GM19328 (cell line): ENCODE data around the gene ISLR2.

Experiments
- ATAC-seq: cut with Tn5 transposase; IDR thresholded peaks from one replicate; pipeline ENCODE4 v1.9.1; 2021; ENCODE audit warnings: mild to moderate bottlenecking, moderate library complexity; ENCODE audit not compliant: unreplicated experiment

Gene ISLR2

DNA sequence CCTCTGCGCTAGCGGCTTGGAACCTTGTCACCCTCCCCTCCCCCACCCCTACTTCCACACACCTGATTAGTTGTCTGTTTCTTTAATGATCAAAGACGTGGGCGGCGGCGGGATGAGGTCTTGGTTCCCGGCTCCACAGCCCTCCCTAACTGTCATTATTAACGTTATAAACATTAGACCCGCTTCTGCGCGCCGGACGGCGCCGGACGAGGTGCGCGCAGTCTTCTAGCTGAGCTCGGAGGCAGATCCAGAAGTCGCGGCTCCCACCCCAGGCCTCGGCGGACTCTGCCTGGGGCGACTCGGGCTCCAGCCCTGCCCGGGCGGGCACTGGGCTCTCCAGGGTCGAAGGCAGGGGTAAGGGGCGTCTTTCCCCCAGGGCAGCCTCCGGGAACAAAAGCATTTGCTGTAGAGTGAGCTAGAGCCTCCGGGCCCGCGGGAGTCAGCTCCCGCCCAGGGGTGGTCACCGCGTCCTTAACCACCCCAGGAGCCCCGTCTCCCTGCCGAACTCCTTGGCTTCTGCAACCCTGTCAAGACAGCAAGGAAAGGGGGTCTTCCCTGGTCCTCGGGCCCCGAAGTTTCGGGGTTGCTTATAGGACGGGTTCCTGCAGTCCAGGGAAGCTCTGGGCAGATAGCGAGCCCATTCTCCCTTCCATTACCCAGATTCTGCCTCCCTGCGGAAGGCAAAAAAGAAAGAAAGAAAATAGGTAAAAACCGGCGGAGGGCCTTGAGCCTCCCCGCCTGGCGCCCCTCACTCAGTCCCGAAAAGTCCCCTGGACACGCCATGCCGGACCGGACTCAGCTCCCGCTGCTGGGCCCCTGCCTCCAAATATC is 2.2 kb upstream of the ISLR2 start:
- ATAC-seq: no peak

- ATAC-seq: no peak
These were observed 1.4 kb upstream of the ISLR2 start for GRCh38 chr15:74128785-74129585.

DNA sequence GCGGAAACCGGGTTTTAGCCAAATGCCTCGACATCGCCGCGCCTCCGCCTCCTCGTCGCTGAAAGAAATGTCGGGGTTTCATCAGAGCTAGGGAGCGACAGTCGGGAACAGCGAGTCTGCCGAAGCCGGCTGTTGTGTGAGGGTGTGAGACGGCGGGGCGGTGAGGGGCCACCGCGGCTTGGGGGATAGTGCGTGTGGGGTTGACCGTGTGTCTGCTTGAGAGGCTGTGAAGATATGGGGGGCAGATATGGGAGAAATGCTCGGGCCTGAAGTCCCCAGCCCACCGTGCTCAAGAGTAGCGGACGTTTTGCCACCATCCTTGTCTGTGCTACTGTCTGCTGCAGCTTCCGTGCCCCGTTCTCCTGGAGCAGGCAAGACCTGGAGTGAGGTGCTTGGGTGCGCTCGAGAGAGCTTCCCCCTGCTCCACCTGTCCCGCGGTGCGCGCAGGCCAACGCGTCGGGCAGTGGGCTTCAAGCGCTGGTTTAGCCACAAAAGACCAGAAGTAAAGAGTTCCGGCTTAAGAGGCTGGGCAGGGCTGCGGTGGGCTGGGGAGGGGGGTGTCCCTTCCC is 716 bp upstream of the ISLR2 start:
- ATAC-seq: no peak

GRCh38 chr15:74130849-74131627 is 652 bp downstream of the ISLR2 start:
- no peak for ATAC-seq

DNA sequence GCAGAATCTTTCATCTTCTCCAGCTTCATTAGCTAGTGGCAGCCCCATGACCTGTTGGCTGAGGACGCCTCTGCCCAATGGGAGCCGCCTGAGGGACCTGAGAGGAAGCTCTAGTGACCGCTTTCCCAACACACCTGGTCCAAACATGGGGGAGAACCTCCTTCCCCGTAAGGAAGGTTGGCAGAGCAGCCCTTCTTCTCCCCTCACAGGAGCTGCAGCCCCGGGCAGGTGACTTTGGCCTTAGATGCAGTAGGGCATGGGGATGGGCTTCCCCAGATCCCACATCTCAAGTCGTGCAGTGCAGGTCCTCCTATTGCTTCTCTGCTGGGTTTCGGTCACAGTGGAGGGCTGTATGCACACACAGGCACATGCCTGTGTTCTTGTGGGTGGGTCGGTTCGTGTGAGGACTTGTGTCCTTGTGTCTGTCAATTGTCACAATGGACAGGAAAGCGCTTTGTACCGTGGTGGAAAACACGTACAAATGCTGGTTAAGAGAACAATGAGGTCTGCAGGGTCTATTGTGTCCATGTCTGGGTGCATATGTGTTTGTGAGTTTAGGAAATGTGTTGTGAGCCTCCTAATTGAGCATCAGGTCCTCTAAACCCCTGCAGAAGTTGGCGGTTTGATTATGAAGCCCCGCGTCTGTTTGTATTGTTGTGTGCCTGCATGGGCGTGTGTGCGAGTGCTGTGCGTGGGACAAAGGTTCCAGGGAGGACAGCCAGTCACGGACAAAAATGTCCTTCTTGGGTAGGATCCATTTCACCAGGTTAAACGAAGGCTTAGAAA is 1.4 kb downstream of the ISLR2 start:
- ATAC-seq: no peak

DNA sequence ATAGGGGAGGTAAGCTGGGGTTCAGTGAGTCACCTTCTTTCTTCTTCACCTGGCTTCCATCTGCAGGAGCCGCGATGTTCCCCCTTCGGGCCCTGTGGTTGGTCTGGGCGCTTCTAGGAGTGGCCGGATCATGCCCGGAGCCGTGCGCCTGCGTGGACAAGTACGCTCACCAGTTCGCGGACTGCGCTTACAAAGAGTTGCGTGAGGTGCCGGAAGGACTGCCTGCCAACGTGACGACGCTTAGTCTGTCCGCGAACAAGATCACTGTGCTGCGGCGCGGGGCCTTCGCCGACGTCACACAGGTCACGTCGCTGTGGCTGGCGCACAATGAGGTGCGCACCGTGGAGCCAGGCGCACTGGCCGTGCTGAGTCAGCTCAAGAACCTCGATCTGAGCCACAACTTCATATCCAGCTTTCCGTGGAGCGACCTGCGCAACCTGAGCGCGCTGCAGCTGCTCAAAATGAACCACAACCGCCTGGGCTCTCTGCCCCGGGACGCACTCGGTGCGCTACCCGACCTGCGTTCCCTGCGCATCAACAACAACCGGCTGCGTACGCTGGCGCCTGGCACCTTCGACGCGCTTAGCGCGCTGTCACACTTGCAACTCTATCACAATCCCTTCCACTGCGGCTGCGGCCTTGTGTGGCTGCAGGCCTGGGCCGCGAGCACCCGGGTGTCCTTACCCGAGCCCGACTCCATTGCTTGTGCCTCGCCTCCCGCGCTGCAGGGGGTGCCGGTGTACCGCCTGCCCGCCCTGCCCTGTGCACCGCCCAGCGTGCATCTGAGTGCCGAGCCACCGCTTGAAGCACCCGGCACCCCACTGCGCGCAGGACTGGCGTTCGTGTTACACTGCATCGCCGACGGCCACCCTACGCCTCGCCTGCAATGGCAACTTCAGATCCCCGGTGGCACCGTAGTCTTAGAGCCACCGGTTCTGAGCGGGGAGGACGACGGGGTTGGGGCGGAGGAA is 2.6 kb downstream of the ISLR2 start:
- no peak for ATAC-seq

- ATAC-seq: no peak
These were observed 3.5 kb downstream of the ISLR2 start for GRCh38 chr15:74133694-74134386.

- no peak for ATAC-seq
These were observed 4.1 kb downstream of the ISLR2 start for GRCh38 chr15:74134387-74135027.

DNA sequence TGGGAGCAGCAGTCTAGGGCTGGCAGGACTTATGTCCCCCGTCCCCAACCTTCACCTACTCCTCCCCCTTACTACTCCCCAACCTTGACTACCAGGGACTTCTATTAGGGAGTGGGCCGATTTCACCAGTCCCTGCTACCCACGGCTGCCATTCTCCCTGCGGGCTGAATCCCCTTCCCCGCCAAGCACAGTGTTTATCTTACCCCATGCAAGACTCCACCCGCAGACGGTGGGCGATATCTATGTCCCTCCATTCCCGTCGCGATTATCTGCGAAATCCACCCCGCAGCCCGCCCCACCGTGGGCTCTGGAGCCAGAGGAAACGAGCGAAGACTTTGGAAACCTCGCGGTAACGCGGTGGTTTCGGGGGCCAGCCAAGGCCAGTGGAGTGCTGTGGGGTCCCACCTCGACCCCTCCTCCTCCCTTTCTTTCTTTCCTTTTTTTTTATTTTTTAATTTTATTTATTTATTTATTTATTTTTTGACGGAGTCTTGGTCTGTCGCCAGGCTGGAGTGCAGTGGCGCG is 4.7 kb downstream of the ISLR2 start:
- no peak for ATAC-seq

GRCh38 chr15:74136540-74136813 is 6.1 kb downstream of the ISLR2 start:
- ATAC-seq: no peak

DNA sequence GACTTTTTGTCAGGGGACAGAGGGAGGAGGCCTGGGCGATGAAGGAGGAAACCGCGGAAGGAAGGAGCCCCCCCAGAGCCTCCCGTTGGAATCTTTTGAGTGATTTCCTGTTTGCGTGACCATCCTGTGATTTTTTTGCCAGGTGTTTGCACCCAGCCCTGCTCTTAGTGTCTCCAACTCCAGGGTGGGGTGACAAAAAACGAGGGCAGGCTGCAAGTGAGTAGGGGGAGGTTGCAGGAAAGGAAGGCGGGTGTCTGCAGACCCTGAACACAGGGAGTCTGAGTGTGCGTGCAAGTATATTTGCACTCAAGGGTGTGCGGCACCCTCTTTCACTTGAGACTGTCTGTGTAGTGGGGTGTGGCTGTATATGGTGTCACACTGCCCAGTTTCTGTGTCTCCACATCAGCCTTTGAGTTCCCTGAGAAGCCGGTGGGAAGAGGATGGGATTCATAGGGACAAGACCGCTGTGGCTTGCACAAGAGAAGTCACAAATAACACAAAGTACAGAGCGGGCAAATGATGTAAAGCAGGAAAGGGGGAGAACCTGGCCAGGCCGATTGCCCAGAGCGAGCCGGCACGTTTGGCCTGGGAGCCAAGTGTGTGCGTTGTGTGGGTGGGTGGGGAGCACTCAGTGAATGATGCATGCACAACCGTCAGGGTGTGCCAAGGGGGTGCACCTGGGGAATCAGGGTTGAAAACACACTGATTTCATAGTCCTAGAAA is 6.6 kb downstream of the ISLR2 start:
- no peak for ATAC-seq

GRCh38 chr15:74137537-74137894 is 7.1 kb downstream of the ISLR2 start:
- no peak for ATAC-seq

DNA sequence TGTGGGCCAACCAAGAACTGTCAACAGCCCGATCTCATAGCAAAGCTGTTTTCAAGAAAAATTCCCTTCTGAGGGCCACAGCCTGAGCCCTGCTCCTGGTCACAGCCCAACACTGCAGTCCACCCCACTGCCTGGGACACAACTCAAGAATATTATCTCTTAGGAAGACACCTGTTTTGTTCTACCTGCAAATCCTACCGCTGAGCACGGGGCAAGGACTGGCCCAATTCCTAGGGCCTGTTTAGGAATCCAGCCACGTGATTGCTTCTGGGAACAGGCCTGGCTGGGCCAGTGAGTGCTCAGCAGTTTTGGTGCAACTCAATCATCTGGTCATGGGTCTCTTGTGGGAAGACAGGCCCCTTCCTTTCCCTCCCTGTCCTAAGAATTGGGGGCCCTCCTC is 8.3 kb downstream of the ISLR2 start:
- ATAC-seq: no peak

- no peak for ATAC-seq
These were observed 11.2 kb downstream of the ISLR2 start for GRCh38 chr15:74141591-74141990.

- no peak for ATAC-seq
These were observed 13.9 kb downstream of the ISLR2 start for GRCh38 chr15:74144153-74144775.

DNA sequence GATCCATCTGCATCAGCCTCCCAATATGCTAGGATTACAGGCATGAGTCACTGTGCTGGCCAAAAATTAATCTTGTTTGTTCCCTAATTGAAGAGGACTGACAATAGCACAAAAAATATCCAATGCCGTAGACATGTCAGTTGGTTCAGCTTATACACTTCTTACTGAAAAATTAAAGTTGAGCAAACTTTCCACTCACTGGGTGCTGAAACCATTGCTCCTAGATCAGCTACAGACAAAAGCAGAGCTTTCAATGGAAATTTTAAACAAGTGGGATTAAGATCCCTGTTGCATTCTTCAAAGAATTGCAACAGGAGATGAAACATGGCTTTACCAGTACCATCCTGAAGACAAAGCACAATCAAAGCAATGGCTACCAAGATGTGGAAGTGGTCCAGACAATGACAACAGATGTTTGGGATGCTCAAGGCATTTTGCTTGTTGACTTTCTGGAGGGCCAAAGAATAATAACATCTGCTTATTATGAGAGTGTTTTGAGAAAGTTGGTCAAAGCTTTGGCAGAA is 16.0 kb downstream of the ISLR2 start:
- no peak for ATAC-seq

GRCh38 chr15:74147051-74147450 is 16.7 kb downstream of the ISLR2 start:
- no peak for ATAC-seq
